GM06990 (cell line): ENCODE measurements around the gene DCPS.

Source experiments
- DNase-seq: peaks from one replicate; pipeline ENCODE4 v3.0.0-alpha.2; 2011; ENCODE audit not compliant: insufficient read length; ENCODE audit errors: extremely low read depth
- H3K27me3 ChIP-seq: replicated peaks from 2 replicates; pipeline ENCODE4 v1.6.0; 2011; ENCODE audit warnings: low read length; ENCODE audit not compliant: control insufficient read depth, insufficient read depth
- H3K36me3 ChIP-seq: 2 replicates; pipeline ENCODE4 v1.5.1; 2011; ENCODE audit warnings: low read length; ENCODE audit not compliant: control insufficient read depth, insufficient read depth
- H3K4me3 ChIP-seq: replicated peaks from 2 replicates; pipeline ENCODE4 v1.5.1; 2011; ENCODE audit warnings: low read depth, mild to moderate bottlenecking, control low read depth, low read length
- CTCF ChIP-seq: IDR thresholded peaks from 2 replicates; pipeline ENCODE4 v1.5.1; 2011; ENCODE audit warnings: low read length, control low read depth, mild to moderate bottlenecking, inconsistent platforms; ENCODE audit not compliant: insufficient read depth, poor library complexity, severe bottlenecking

Gene DCPS

GRCh38 chr11:126331286-126331685 is 27.4 kb downstream of the DCPS start:
- no peaks in the 10 kb centered on the region for H3K27me3 ChIP-seq
- no peak for DNase-seq
- no peak for TF ChIP-seq CTCF
- peaks cover 28% of the 10 kb centered on the region for H3K36me3 ChIP-seq
- no peak overlapping the region for H3K4me3 ChIP-seq

- no peak for TF ChIP-seq CTCF
- H3K27me3 ChIP-seq, result no peaks in the 10 kb centered on the region
- H3K36me3 ChIP-seq, result peaks cover 33% of the 10 kb centered on the region
- no peak overlapping the region for H3K4me3 ChIP-seq
- DNase-seq, result no peak
Measured at GRCh38 chr11:126332221-126332711, 28.4 kb downstream of the DCPS start.

GRCh38 chr11:126333142-126333541 is 29.3 kb downstream of the DCPS start:
- H3K36me3 ChIP-seq, result peaks cover 31% of the 10 kb centered on the region
- TF ChIP-seq CTCF, result no peak
- DNase-seq, result no peak
- no peaks in the 10 kb centered on the region for H3K27me3 ChIP-seq
- no peak overlapping the region for H3K4me3 ChIP-seq

- H3K27me3 ChIP-seq, result no peaks in the 10 kb centered on the region
- H3K36me3 ChIP-seq, result peaks cover 35% of the 10 kb centered on the region
- DNase-seq, result no peak
- TF ChIP-seq CTCF, result no peak
- H3K4me3 ChIP-seq, result no peak overlapping the region
Measured at GRCh38 chr11:126334659-126335462, 31.0 kb downstream of the DCPS start.

GRCh38 chr11:126335463-126335760 is 31.6 kb downstream of the DCPS start:
- H3K27me3 ChIP-seq, result no peaks in the 10 kb centered on the region
- peaks cover 35% of the 10 kb centered on the region for H3K36me3 ChIP-seq
- no peak for DNase-seq
- H3K4me3 ChIP-seq, result no peak overlapping the region
- TF ChIP-seq CTCF, result no peak
